Neural progenitor cell (in vitro differentiated cells): ENCODE data around the gene VTI1A.

Experiments used
- EZH2 ChIP-seq: fragments of 200-600 bp; sonication (generic); IDR thresholded peaks from 2 replicates; pipeline ENCODE4 v1.6.1; 2017; ENCODE audit warnings: antibody characterized with exemption, mild to moderate bottlenecking, moderate library complexity
- TF ChIP-seq, protein P1 (sequence below): fragments of 200-600 bp; sonication (generic); IDR thresholded peaks from 2 replicates; pipeline ENCODE4 v1.5.1; 2017; ENCODE audit warnings: antibody characterized with exemption, mild to moderate bottlenecking

DNA sequence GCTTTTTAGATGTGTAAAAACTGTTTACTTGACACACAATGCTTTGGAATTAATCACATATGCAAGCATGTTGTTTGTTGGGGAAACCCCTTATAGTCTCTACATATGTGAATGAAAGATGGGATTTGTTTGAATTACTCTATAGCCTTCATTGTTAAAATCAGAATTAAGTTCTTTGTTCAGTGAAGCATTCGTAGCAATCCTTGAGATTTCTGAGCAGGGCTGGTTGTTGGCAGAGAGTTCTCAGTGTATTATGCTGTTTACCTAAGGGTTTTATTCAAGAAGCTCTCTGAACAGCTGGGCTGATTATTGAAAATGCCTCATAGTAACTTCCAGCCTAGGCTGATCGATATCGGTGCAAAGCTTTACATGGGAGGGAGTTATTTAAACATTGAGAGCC lies 190.9 kb downstream of the VTI1A start:
- no peak for TF ChIP-seq EZH2
- TF ChIP-seq, protein P1, sequence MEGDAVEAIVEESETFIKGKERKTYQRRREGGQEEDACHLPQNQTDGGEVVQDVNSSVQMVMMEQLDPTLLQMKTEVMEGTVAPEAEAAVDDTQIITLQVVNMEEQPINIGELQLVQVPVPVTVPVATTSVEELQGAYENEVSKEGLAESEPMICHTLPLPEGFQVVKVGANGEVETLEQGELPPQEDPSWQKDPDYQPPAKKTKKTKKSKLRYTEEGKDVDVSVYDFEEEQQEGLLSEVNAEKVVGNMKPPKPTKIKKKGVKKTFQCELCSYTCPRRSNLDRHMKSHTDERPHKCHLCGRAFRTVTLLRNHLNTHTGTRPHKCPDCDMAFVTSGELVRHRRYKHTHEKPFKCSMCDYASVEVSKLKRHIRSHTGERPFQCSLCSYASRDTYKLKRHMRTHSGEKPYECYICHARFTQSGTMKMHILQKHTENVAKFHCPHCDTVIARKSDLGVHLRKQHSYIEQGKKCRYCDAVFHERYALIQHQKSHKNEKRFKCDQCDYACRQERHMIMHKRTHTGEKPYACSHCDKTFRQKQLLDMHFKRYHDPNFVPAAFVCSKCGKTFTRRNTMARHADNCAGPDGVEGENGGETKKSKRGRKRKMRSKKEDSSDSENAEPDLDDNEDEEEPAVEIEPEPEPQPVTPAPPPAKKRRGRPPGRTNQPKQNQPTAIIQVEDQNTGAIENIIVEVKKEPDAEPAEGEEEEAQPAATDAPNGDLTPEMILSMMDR, result no peak
